ENCODE data around the gene SIDT2.

Gene SIDT2

GRCh38 chr11:117222991-117223740 lies 44.6 kb downstream of the SIDT2 start:
- no peak for DNase-seq (ENCODE audit: low read depth)

- no peak for DNase-seq (ENCODE audit: low read depth)
These were observed 45.5 kb downstream of the SIDT2 start for GRCh38 chr11:117223741-117224689.

- no peak for DNase-seq (ENCODE audit: low read depth)
These were observed 47.1 kb downstream of the SIDT2 start for GRCh38 chr11:117225553-117226170.

GRCh38 chr11:117226388-117227385 lies 48.1 kb downstream of the SIDT2 start:
- peak; percentile 81 for DNase-seq (ENCODE audit: low read depth)

- DNase-seq (ENCODE audit: low read depth) = no peak
These were observed 49.5 kb downstream of the SIDT2 start for GRCh38 chr11:117228091-117228490.

GRCh38 chr11:117229411-117229810 lies 50.9 kb downstream of the SIDT2 start:
- no peak for DNase-seq (ENCODE audit: low read depth)

- DNase-seq (ENCODE audit: low read depth) = no peak
These were observed 51.4 kb downstream of the SIDT2 start for GRCh38 chr11:117229931-117230285.

- DNase-seq (ENCODE audit: low read depth) = peak; percentile 30
These were observed 51.9 kb downstream of the SIDT2 start for GRCh38 chr11:117230286-117230961.

GRCh38 chr11:117230999-117231841 lies 52.7 kb downstream of the SIDT2 start:
- peak; percentile 20 for DNase-seq (ENCODE audit: low read depth)

GRCh38 chr11:117231842-117232091 lies 53.2 kb downstream of the SIDT2 start, which contains the start of gene PCSK7:
PCSK7 (minus strand) TSS chr11:117232073; CDS start chr11:117229844, 2,229 bp downstream.
- DNase-seq (ENCODE audit: low read depth) = no peak

- DNase-seq (ENCODE audit: low read depth) = peak; percentile 79
These were observed 53.7 kb downstream of the SIDT2 start, which contains the start of gene RNF214 for GRCh38 chr11:117232092-117232878. RNF214 (plus strand) TSS chr11:117232671; CDS start chr11:117234273, 1,602 bp downstream.

- peak; percentile 19 for DNase-seq (ENCODE audit: low read depth)
These were observed 54.4 kb downstream of the SIDT2 start for GRCh38 chr11:117232911-117233409.

- DNase-seq (ENCODE audit: low read depth) = no peak
These were observed 59.7 kb downstream of the SIDT2 start for GRCh38 chr11:117238221-117238620.

- DNase-seq (ENCODE audit: low read depth) = peak; percentile 98
These were observed 60.8 kb downstream of the SIDT2 start for GRCh38 chr11:117239295-117239694.

Measured in ELR (cell line).